Mucosa of stomach (tissue), 1 donor: ENCODE measurements around the gene GJC1.
A peak's percentile ranks its signal among the peaks of the same experiment; 100 is the strongest.
"Not testable (repeated sequence)": the region's sequence is repeated elsewhere in the genome, so short reads cannot be mapped to it uniquely, and the experiment has no call there.

Experiments used
- H3K27me3 ChIP-seq: one replicate; pipeline ENCODE4 v1.7.0; 2013; ENCODE audit warnings: mild to moderate bottlenecking, low read length; ENCODE audit not compliant: control insufficient read depth, insufficient read depth
- H3K36me3 ChIP-seq: one replicate; pipeline ENCODE4 v1.7.0; 2013; ENCODE audit warnings: low read length; ENCODE audit not compliant: control insufficient read depth, insufficient read depth
- H3K4me1 ChIP-seq: one replicate; pipeline ENCODE4 v1.7.0; 2013; ENCODE audit warnings: mild to moderate bottlenecking, low read length; ENCODE audit not compliant: control insufficient read depth, insufficient read depth
- H3K4me3 ChIP-seq: one replicate; pipeline ENCODE4 v1.7.0; 2013; ENCODE audit warnings: low read length
- H3K9ac ChIP-seq: one replicate; pipeline ENCODE4 v1.7.0; 2013; ENCODE audit warnings: mild to moderate bottlenecking, low read length, moderate library complexity
- H3K9me3 ChIP-seq: one replicate; pipeline ENCODE4 v1.7.0; 2013; ENCODE audit warnings: mild to moderate bottlenecking, low read length, moderate library complexity; ENCODE audit not compliant: control insufficient read depth
- donor health status: Pancreatic carcinoma.

Gene GJC1

DNA sequence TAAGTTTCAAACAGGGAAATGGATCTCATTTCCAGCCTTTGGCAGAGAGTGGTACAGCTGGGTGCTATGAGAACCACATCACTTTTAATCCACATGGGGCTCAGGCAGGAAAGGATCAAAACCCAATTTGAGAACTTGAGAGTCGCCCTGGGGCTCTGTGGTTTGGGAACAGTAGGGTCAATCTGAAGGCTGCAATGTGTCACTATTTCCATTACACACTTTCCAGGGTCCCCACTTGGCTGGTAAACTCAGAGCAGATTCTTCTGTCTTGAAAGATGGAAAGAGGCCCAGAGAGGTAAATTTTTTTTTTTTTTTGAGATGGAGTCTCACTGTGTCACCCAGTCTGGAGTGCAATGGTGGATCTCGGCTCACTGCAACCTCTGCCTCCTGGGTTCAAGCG, 10.8 kb upstream of the GJC1 start:
- Histone ChIP-seq H3K36me3 (no peaks in the 10 kb centered on the region), H3K9me3 (no peaks in the 10 kb centered on the region), H3K4me1 (no peaks in the 10 kb centered on the region), H3K4me3 (no peak overlapping the region), H3K9ac (no peak overlapping the region), H3K27me3 (peaks cover 10% of the 10 kb centered on the region)

DNA sequence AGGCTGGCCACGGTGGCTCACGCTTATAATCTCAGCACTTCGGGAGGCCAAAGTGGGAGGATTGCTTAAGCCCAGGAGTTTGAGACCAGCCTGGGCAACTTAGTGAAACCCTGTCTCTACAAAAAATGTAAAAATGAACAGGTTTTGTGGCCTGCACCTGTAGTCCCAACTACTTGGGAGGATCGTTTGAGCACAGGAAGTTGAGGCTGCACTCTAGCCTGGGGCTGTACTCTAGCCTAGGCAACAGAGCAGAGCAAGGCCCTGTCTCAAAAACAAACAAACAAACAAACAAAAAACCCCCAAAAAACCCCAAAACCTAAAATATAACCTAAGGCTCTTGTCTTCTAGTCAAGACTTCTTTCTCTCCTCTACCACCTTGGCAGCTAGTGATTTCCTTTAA, 10.2 kb upstream of the GJC1 start:
- Histone ChIP-seq H3K9me3 (no peaks in the 10 kb centered on the region), H3K4me1 (no peaks in the 10 kb centered on the region), H3K9ac (no peak overlapping the region), H3K36me3 (no peaks in the 10 kb centered on the region), H3K4me3 (no peak overlapping the region), H3K27me3 (peaks cover 10% of the 10 kb centered on the region)

DNA sequence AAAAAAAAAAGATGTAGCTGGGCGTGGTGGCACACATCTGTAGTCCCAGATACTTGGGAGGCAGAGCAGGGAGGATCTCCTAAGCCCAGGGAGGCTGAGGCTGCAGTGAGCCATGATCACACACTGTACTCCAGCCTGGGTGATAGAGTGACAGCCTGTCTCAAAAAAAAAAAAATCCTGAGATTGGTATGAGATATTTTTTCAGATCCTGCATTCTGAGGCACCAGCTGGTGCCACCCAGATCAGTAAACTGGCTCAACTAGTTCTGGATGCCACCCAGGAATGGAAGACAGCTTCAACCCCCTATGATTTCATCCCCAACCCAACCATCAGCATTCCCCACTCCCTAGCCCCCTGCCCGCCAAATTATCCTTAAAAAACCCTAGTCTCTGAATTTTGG, 7.1 kb upstream of the GJC1 start:
- Histone ChIP-seq H3K9ac (no peak overlapping the region), H3K4me3 (no peak overlapping the region), H3K36me3 (no peaks in the 10 kb centered on the region), H3K4me1 (no peaks in the 10 kb centered on the region), H3K27me3 (peaks cover 14% of the 10 kb centered on the region), H3K9me3 (no peaks in the 10 kb centered on the region)

DNA sequence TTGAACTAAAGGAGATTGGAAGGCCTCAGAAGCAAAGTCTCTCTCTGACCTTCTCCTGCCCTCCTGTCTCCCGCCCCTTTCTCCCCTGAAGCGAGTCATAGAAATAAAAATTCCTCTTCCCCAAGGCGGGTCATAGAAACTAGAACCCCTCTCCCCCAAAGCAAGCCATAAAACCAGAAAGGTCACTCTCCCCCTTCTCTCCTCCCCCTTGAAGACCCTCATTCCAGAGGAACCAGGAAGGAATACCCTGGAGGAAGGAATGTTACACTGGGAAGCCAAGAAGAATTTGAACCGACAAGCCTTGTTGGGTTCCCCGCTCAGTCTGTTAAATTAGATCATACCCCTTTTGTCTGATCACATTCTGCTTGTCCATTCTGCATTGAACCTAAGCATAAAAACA, 2.7 kb upstream of the GJC1 start:
- H3K27me3 ChIP-seq = peaks cover 54% of the 10 kb centered on the region
- peaks cover 4% of the 10 kb centered on the region for H3K4me1 ChIP-seq
- H3K9me3 ChIP-seq = no peaks in the 10 kb centered on the region
- H3K36me3 ChIP-seq = no peaks in the 10 kb centered on the region
- no peak overlapping the region for H3K4me3 ChIP-seq
- H3K9ac ChIP-seq = no peak overlapping the region

DNA sequence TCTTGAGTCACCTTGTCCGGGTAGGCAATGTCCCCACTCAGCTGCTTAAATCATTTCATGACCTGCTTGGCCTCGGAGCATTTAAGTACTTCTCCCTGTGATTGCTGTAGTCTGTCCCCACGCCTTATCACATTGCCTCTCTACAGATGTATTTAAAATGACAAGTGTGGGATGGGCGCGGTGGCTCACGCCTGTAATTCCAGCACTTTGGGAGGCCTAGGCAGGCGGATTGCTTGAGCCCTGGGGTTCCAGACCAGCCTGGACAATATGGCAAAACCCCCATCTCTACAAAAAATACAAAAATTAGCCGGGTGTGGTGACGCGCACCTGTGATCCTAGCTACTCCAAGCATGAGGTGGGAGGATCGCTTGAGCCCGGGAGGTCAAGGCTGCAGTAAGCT, 1.3 kb upstream of the GJC1 start:
- Histone ChIP-seq H3K9ac (no peak overlapping the region), H3K4me3 (no peak overlapping the region), H3K27me3 (peaks cover 60% of the 10 kb centered on the region), H3K9me3 (no peaks in the 10 kb centered on the region), H3K4me1 (peaks cover 4% of the 10 kb centered on the region), H3K36me3 (no peaks in the 10 kb centered on the region)

DNA sequence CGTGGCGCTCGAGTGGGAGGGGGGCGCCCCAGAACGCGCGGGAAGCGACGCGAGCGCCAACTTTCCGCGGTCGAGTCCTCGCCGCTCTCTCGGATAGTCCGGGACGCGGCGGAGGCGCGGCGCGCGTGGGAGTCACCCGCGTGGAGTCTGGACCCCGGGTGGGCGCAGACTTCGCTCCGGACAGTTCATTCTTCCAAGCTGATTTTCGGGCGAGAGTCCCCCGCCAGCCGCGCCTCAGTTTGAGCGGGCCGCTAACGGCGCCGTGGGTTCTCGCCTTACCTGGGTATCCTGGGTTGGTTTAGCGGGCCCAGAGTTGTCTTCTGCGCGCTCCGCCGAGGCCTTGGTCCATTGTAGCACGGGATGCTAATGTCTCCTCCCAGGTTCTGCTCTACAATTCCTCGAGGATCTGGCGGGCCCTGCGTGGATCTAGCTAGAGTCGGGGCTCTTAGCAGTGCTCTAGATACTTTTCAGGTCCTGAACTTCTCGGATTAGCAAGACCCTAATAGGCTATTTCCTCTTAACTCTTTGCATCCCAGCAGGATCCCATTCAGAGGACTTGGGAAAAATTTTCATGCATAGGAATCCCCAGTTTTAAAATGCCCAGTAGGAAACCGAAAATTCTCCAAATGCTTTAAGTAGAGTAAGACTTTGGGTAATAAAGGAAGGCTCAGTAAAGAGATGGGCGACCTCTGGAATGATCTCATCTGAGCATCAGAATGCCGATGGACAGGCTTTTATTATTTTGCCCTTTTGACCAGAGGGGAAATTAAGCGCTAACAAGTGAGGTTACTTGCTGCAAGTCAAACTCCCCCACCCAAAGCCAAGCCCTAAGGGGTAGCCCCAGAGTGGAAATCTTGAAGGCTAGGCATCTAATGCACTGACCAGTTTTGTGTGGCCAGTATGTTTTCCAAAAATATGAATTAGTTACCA, 537 bp upstream of the GJC1 start:
- Histone ChIP-seq H3K36me3 (no peaks in the 10 kb centered on the region), H3K4me3 (no peak overlapping the region), H3K27me3 (peaks cover 66% of the 10 kb centered on the region), H3K4me1 (peaks cover 4% of the 10 kb centered on the region), H3K9ac (no peak overlapping the region), H3K9me3 (no peaks in the 10 kb centered on the region)

DNA sequence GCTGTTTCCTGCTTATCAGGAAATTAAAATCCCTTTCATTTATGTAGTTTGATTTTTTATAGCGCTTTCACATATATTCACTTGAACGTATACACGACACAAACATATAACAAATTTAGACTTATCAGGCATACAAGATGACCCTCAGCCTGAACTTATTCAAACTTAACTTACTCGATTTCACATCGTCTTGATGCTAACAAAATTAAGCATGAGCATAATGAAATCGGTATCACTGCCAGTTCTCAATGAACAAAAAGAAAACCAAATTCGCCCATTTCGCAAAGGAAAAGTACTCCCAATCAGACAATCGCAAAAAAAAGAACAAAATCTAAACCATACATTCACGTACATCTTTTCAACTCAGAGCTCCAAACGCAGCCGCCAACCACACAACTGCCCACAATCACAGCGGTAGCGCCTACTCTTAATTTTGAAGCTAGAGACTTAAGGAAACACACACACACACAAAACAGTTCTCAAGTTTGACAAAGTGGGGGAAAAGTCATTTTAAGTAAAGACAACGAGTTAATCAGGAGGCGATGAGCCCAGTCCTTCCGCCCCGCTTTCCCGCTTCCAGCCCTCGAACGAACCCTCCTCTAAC, 1.1 kb downstream of the GJC1 start:
- Histone ChIP-seq H3K9me3 (no peaks in the 10 kb centered on the region), H3K27me3 (peaks cover 66% of the 10 kb centered on the region), H3K9ac (peak overlapping the region; percentile 44), H3K4me1 (peaks cover 4% of the 10 kb centered on the region), H3K4me3 (no peak overlapping the region), H3K36me3 (no peaks in the 10 kb centered on the region)

DNA sequence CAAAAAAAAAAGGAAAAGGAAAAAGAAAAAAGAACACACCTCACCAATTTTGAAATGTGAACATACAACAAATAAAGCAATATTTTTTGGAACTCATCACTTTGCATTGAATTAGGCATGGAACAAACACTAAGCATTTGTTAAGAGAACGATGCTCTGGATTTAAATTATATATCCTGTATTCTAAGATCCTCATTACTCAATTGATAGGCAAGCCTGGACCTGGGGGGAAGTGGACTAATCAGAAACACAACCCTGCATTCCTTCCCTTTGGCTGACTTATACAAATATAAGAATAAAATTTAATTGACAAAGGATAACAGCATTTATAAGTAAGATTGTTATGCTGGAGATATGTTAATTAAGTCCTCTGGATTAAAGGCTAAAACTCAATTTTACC, 2.2 kb downstream of the GJC1 start:
- peaks cover 4% of the 10 kb centered on the region for H3K4me1 ChIP-seq
- H3K4me3 ChIP-seq = no peak overlapping the region
- no peaks in the 10 kb centered on the region for H3K36me3 ChIP-seq
- no peaks in the 10 kb centered on the region for H3K9me3 ChIP-seq
- peaks cover 63% of the 10 kb centered on the region for H3K27me3 ChIP-seq
- H3K9ac ChIP-seq = no peak overlapping the region

DNA sequence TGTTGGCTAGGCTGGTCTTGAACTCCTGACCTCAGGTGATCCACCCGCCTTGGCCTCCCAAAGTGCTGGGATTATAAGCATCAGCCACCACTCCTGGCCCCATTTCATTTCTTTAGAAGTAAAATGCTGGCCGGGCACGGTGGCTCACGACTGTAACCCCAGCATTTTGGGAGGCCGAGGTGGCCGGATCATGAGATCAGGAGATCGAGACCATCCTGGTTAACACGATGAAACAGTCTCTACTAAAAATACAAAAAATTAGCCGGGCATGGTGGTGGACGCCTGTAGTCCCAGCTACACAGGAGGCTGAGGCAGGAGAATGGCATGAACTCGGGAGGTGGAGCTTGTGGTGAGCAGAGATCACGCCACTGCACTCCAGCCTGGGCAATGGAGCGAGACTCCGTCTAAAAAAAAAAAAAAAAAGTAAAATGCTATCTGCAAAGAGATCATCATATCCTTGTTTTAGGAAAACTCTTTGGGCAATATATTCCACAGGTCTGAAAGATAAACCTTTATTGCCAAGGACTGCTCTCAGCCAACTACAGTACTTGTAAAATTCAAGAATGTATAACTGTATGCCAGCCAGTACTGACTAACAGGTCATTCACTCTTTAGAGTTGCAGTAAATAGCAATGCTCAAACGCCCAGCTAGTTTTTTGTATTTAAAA, 3.8 kb downstream of the GJC1 start:
- Histone ChIP-seq H3K9me3 (no peaks in the 10 kb centered on the region), H3K4me1 (peaks cover 4% of the 10 kb centered on the region), H3K27me3 (peaks cover 48% of the 10 kb centered on the region), H3K4me3 (no peak overlapping the region), H3K9ac (no peak overlapping the region), H3K36me3 (no peaks in the 10 kb centered on the region)

DNA sequence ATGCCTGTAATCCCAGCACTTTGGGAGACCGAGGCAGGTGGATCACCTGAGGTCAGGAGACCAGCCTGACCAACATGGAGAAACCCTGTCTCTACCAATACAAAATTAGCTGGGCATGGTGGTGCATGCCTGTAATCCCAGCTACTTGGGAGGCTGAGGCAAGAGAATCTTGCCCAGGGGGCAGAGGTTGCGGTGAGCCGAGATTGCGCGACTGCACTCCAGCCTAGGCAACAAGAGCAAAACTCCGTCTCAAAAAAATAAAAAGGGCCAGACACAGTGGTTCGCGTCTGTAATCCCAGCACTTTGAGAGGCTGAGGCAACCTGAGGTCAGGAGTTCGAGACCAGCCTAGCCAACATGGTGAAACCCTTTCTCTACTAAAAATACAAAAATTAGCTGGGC, 4.9 kb downstream of the GJC1 start:
- not testable (repeated sequence) for H3K36me3 ChIP-seq, H3K9me3 ChIP-seq, H3K4me3 ChIP-seq, H3K9ac ChIP-seq, H3K4me1 ChIP-seq
- peaks cover 38% of the 10 kb centered on the region for H3K27me3 ChIP-seq

DNA sequence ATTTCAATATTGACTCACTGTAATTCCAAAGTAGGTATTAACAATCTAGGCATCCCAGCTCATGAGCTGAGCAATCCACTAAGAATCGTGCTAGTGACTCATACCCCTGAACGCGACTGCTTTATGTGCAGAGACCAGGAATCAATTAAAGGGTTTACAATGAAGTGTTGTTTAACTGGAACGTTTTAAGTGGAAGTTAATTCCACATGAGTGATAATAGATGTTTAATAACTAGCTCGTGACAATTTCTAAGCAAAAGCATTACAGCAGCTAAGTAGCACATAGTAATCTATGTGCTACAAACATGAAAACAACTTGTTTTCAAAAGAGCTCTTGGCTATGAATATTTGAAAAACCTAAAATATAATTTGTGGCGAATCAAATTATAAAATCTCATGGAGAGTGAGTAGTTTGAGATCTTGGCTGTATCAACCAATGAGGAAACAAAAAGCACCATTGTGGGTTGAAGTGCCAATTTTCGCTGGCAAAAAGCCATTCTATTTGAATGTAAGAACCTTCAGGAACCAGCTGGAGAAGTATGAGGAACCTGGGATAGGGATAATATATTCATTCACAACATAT, 9.4 kb downstream of the GJC1 start:
- Histone ChIP-seq H3K9ac (no peak overlapping the region), H3K9me3 (no peaks in the 10 kb centered on the region), H3K4me1 (no peaks in the 10 kb centered on the region), H3K36me3 (no peaks in the 10 kb centered on the region), H3K27me3 (peaks cover under 1% of the 10 kb centered on the region), H3K4me3 (no peak overlapping the region)

DNA sequence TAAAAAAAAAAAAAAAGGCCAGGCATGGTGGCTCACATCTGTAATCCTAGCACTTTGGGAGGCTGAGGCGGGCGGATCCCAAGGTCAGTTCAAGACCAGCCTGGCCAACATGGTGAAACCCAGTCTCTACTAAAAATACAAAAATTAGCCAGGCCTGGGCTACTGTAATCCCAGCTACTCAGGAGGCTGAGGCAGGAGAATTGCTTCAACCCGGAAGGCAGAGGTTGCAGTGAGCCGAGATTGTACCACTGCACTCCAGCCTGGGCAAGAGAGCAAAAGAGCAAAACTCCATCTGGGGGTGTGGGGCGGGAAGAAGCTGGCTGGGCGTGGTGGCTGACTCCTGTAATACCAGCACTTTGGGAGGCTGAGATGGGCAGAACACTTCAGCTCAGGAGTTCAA, 11.6 kb downstream of the GJC1 start:
- H3K9me3 ChIP-seq, H3K9ac ChIP-seq, H3K4me3 ChIP-seq, H3K36me3 ChIP-seq, H3K27me3 ChIP-seq, H3K4me1 ChIP-seq: not testable (repeated sequence)
